CD4-positive, alpha-beta T cell (primary cell): ENCODE measurements around the gene NEK5. TPM values are rescaled to one million over a fixed set of nuclear protein-coding genes. Genes with fewer than 3 reads are reported as not detected.
"Not testable (repeated sequence)": the region's sequence is repeated elsewhere in the genome, so short reads cannot be mapped to it uniquely, and the experiment has no call there.

Source experiments
- ATAC-seq: fragments of 200-7000 bp; cut with Tn5 transposase; one replicate; pipeline ENCODE4 v1.10.0; 2022; ENCODE audit warnings: mild to moderate bottlenecking; ENCODE audit not compliant: poor library complexity
- CTCF ChIA-PET: fragments of 350-600 bp; sonication (Branson Sonifier 250); formaldehyde crosslinking; loops from one replicate; lab custom pipeline; 2021; ENCODE audit warnings: antibody characterized with exemption, inconsistent platforms; lab: Charles Lee
- POLR2A ChIA-PET: fragments of 350-600 bp; sonication (Branson Sonifier 250); formaldehyde crosslinking; loops from one replicate; lab custom pipeline; 2021; ENCODE audit warnings: antibody characterized with exemption, inconsistent platforms; lab: Charles Lee
- DNase-seq, 14 experiments: peaks; one replicate each; pipeline ENCODE4 v3.0.0-alpha.2; 2013 to 2020; ENCODE audit warnings: mixed read lengths in 2 of 14
- H3K27ac ChIP-seq, 2 donors: one replicate each; pipeline versions ENCODE4 v1.5.1 to v1.7.0; 2013; ENCODE audit warnings: low read length in 2 of 2, low read depth in 1 of 2, mild to moderate bottlenecking in 1 of 2
- H3K27me3 ChIP-seq, 2 experiments: 1 replicate in 1 of 2; 2 replicates in 1 of 2; pipeline versions ENCODE4 v1.6.1 to v1.7.0; 2013; ENCODE audit warnings: low read length in 2 of 2, control low read depth in 1 of 2, mild to moderate bottlenecking in 1 of 2, moderate library complexity in 1 of 2; ENCODE audit not compliant: insufficient read depth in 2 of 2, control insufficient read depth in 1 of 2
- H3K36me3 ChIP-seq: one replicate; pipeline ENCODE4 v1.6.1; 2013; ENCODE audit warnings: low read length, control low read depth; ENCODE audit not compliant: insufficient read depth
- H3K4me1 ChIP-seq: one replicate; pipeline ENCODE4 v1.6.1; 2013; ENCODE audit warnings: low read length, control low read depth; ENCODE audit not compliant: insufficient read depth
- H3K4me3 ChIP-seq: one replicate; pipeline ENCODE4 v1.5.1; 2013; ENCODE audit warnings: mild to moderate bottlenecking, low read length, moderate library complexity
- H3K9me3 ChIP-seq, 2 experiments: 1 replicate in 1 of 2; 2 replicates in 1 of 2; pipeline versions ENCODE4 v1.6.1 to v1.7.0; 2013; ENCODE audit warnings: low read length in 2 of 2, mild to moderate bottlenecking in 2 of 2, control low read depth in 1 of 2, moderate library complexity in 1 of 2; ENCODE audit not compliant: control insufficient read depth in 1 of 2, insufficient read depth in 1 of 2
- H3K27ac Mint-ChIP-seq: one replicate; pipeline ENCODE4 v1.8.0; 2020; ENCODE audit warnings: mixed read lengths
- H3K27me3 Mint-ChIP-seq: one replicate; pipeline ENCODE4 v1.8.0; 2021; ENCODE audit warnings: mixed read lengths
- H3K36me3 Mint-ChIP-seq: one replicate; pipeline ENCODE4 v1.8.0; 2021; ENCODE audit warnings: low read depth, mixed read lengths
- H3K4me1 Mint-ChIP-seq: one replicate; pipeline ENCODE4 v1.8.0; 2021; ENCODE audit warnings: low read depth, mixed read lengths
- H3K4me3 Mint-ChIP-seq: one replicate; pipeline ENCODE4 v1.8.0; 2020; ENCODE audit warnings: mild to moderate bottlenecking, mixed read lengths
- H3K9me3 Mint-ChIP-seq: one replicate; pipeline ENCODE4 v1.8.0; 2020; ENCODE audit warnings: mixed read lengths
- CTCF ChIP-seq: fragments of 200-600 bp; IDR thresholded peaks from one replicate; pipeline ENCODE4 v1.8.0; 2022; ENCODE audit warnings: antibody characterized with exemption, mild to moderate bottlenecking
- intact Hi-C, 2 experiments: fragments of 100-400 bp; cut with DNase I in 1 of 2; cut with micrococcal nuclease in 1 of 2; formaldehyde crosslinking; loops; one replicate each; pipeline versions ENCODE4 v1.15.1 to v1.9.0; 2023 to 2025; cut with DNase I, micrococcal nuclease
- total RNA-seq, 174 experiments: library from RNA in 2 of 174; stranded (reverse) in 2 of 174; gene quantifications; one replicate each; pipeline ENCODE4 v1.2.3 and lab custom pipeline; 2021 to 2026

The NEK5 gene
- total RNA-seq, 2 experiments from 2014 or later, result 0.08 TPM; not detected in 1

GRCh38 chr13:52104624-52105023 is 24.2 kb downstream of the NEK5 start:
- H3K36me3 ChIP-seq, result no peaks in the 10 kb centered on the region
- ATAC-seq (no peak), DNase-seq (no peak)
- Mint-ChIP-seq H3K9me3 (no peaks in the 10 kb centered on the region), H3K4me1 (no peaks in the 10 kb centered on the region), H3K4me3 (no peak overlapping the region), H3K36me3 (no peaks in the 10 kb centered on the region), H3K27ac (no peak overlapping the region), H3K27me3 (peaks cover 3% of the 10 kb centered on the region)
- intact Hi-C loops, result no loop called here
- ChIA-PET CTCF (no interaction called here), POLR2A (no interaction called here)
- H3K4me1 ChIP-seq, result no peaks in the 10 kb centered on the region
- H3K27me3 ChIP-seq, result no peaks in the 10 kb centered on the region
- no peak overlapping the region for H3K27ac ChIP-seq
- TF ChIP-seq CTCF, result no peak
- H3K4me3 ChIP-seq, result no peak overlapping the region
- H3K9me3 ChIP-seq, result no peaks in the 10 kb centered on the region

GRCh38 chr13:52103386-52103785 is 25.5 kb downstream of the NEK5 start:
- no peaks in the 10 kb centered on the region for H3K4me1 Mint-ChIP-seq

GRCh38 chr13:52102423-52102822 is 26.4 kb downstream of the NEK5 start:
- H3K36me3 ChIP-seq, H3K9me3 Mint-ChIP-seq, H3K4me3 Mint-ChIP-seq, H3K9me3 ChIP-seq, H3K4me1 ChIP-seq, H3K27me3 Mint-ChIP-seq, H3K36me3 Mint-ChIP-seq, H3K27ac ChIP-seq, H3K4me1 Mint-ChIP-seq, DNase-seq, CTCF ChIA-PET, H3K27ac Mint-ChIP-seq, H3K4me3 ChIP-seq, intact Hi-C loops, ATAC-seq, POLR2A ChIA-PET, H3K27me3 ChIP-seq: not testable (repeated sequence)

More at GRCh38 chr13:52103386-52103785, 25.5 kb downstream of the NEK5 start:
- Histone ChIP-seq H3K36me3 (no peaks in the 10 kb centered on the region), H3K4me1 (no peaks in the 10 kb centered on the region), H3K27ac (no peak overlapping the region), H3K9me3 (no peaks in the 10 kb centered on the region), H3K27me3 (no peaks in the 10 kb centered on the region), H3K4me3 (no peak overlapping the region)
- CTCF ChIA-PET, result no interaction called here
- Mint-ChIP-seq H3K36me3 (no peaks in the 10 kb centered on the region), H3K27ac (no peak overlapping the region), H3K9me3 (no peaks in the 10 kb centered on the region), H3K4me3 (no peak overlapping the region), H3K27me3 (no peaks in the 10 kb centered on the region)
- no peak for TF ChIP-seq CTCF
- ATAC-seq (no peak), DNase-seq (no peak)
- POLR2A ChIA-PET, result no interaction called here
- intact Hi-C loops, result no loop called here

- no peaks in the 10 kb centered on the region for H3K36me3 ChIP-seq
- no peak overlapping the region for H3K27ac ChIP-seq
- DNase-seq, result no peak
- no peak overlapping the region for H3K4me3 ChIP-seq
- POLR2A ChIA-PET, result no interaction called here
- H3K27ac Mint-ChIP-seq, result no peak overlapping the region
- H3K27me3 Mint-ChIP-seq, result no peaks in the 10 kb centered on the region
- no peaks in the 10 kb centered on the region for H3K9me3 ChIP-seq
- no peaks in the 10 kb centered on the region for H3K4me1 ChIP-seq
- CTCF ChIA-PET, result no interaction called here
- intact Hi-C loops, result no loop called here
- no peaks in the 10 kb centered on the region for H3K36me3 Mint-ChIP-seq
- H3K4me3 Mint-ChIP-seq, result no peak overlapping the region
- no peaks in the 10 kb centered on the region for H3K9me3 Mint-ChIP-seq
- no peak for ATAC-seq
- H3K4me1 Mint-ChIP-seq, result no peaks in the 10 kb centered on the region
- no peaks in the 10 kb centered on the region for H3K27me3 ChIP-seq
- TF ChIP-seq CTCF, result no peak
Observed at GRCh38 chr13:52097197-52097596, 31.7 kb downstream of the NEK5 start.
